Breast epithelium (tissue), 3 donors: ENCODE results near the gene TRIM10.

Source experiments
- CTCF ChIP-seq, 3 donors: fragments of 450-650 bp; IDR thresholded peaks; one replicate each; pipeline ENCODE4 v1.5.1; 2016 to 2017; ENCODE audit warnings: antibody characterized with exemption in 3 of 3, mild to moderate bottlenecking in 3 of 3, moderate library complexity in 3 of 3
- POLR2A ChIP-seq: fragments of 450-650 bp; IDR thresholded peaks from one replicate; pipeline ENCODE4 v1.6.1; 2016; ENCODE audit warnings: antibody characterized with exemption, mild to moderate bottlenecking, moderate library complexity
- POLR2AphosphoS5 ChIP-seq, 3 donors: sonication (generic); formaldehyde crosslinking; IDR thresholded peaks; one replicate each; pipeline ENCODE4 v1.6.1; 2017; ENCODE audit warnings: antibody characterized with exemption in 3 of 3

DNA sequence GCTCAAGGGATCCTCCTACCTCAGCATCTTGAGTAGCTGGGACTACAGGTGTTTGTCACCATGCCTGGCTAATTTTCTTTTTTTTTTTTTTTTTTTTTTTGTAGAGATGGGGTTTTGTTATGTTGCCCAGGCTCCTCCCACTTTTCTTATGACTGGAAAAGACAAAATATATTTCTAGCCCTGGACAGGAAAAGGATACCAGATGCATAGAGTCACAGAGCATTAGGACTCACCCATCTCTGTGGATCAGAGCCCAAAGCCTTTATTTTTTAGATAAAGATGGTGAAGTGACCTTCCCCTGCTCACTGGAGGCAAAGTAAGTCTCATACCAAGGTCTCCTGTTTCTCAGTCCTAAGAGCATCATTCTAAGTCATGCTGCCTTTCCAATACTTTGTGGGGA is 3.4 kb downstream of the TRIM10 start:
- TF ChIP-seq CTCF (IDR thresholded peaks at IDR 0.05) (no peak), POLR2A (no peak), POLR2AphosphoS5 (IDR thresholded peaks at IDR 0.05) (no peak)
